Endothelial cell of umbilical vein (primary cell): ENCODE measurements around the gene TTYH3. TPM values are rescaled to one million over a fixed set of nuclear protein-coding genes. Genes with fewer than 3 reads are reported as not detected.

Experiments
- BruUV-seq: library from RNA; stranded (reverse); fragments of 400-500 nt; replicated peaks from 2 replicates; lab custom pipeline; 2021; lab: Mats Ljungman, UMichigan
- CTCF ChIA-PET: fragments of 300-600, 350-600 bp; sonication (Branson Sonifier 250); formaldehyde crosslinking; loops from one replicate; lab custom pipeline; 2021; ENCODE audit warnings: antibody characterized with exemption, inconsistent platforms; lab: Charles Lee
- POLR2A ChIA-PET: fragments of 300-600, 350-600 bp; sonication (Branson Sonifier 250); formaldehyde crosslinking; loops from one replicate; lab custom pipeline; 2021; ENCODE audit warnings: antibody characterized with exemption, inconsistent platforms; lab: Charles Lee
- DNase-seq: peaks from one replicate; pipeline ENCODE4 v3.0.0-alpha.2; 2011; ENCODE audit warnings: low read depth, low spot score
- FAIRE-seq: peaks from 2 replicates; lab custom pipeline; 2011; peaks lifted over from hg19 to GRCh38; lab: Jason Lieb, UNC
- H2AFZ ChIP-seq: 2 replicates; pipeline ENCODE4 v1.6.0; 2012; ENCODE audit warnings: low read depth, low read length, control low read depth, inconsistent platforms
- H3K27ac ChIP-seq: 2 replicates; pipeline ENCODE4 v1.5.1; 2011; ENCODE audit warnings: low read depth, mild to moderate bottlenecking, control low read depth, low read length, moderate library complexity; ENCODE audit not compliant: insufficient read depth
- H3K27me3 ChIP-seq, 2 experiments: 2 replicates each; pipeline versions ENCODE4 v1.6.0 to v1.6.1; 2011; ENCODE audit warnings: low read length in 2 of 2, mixed read lengths in 1 of 2; ENCODE audit not compliant: control insufficient read depth in 2 of 2, insufficient read depth in 2 of 2
- H3K36me3 ChIP-seq, 2 experiments: 2 replicates in 1 of 2; 3 replicates in 1 of 2; pipeline ENCODE4 v1.5.1; 2011; ENCODE audit warnings: low read length in 2 of 2, mild to moderate bottlenecking in 1 of 2, moderate library complexity in 1 of 2; ENCODE audit not compliant: control insufficient read depth in 2 of 2, insufficient read depth in 2 of 2; ENCODE audit errors: extremely low read depth in 1 of 2
- H3K4me1 ChIP-seq: 3 replicates; pipeline ENCODE4 v1.5.1; 2011; ENCODE audit warnings: mild to moderate bottlenecking, low read length; ENCODE audit not compliant: control insufficient read depth, insufficient read depth; ENCODE audit errors: extremely low read depth
- H3K4me2 ChIP-seq: 2 replicates; pipeline ENCODE4 v1.6.1; 2011; ENCODE audit warnings: low read length, control low read depth, mixed read lengths; ENCODE audit not compliant: insufficient read depth
- H3K4me3 ChIP-seq, 3 experiments: fragments of 200-600 bp in 1 of 3; sonication (generic), shearing (Covaris generic) in 1 of 3; replicated peaks in 1 of 3; 2 replicates each; pipeline ENCODE4 v1.5.1; 2011 to 2016; ENCODE audit warnings: control low read depth in 3 of 3, low read length in 3 of 3, mild to moderate bottlenecking in 2 of 3, inconsistent platforms in 1 of 3, low read depth in 1 of 3, moderate library complexity in 1 of 3; ENCODE audit not compliant: insufficient read depth in 1 of 3
- H3K79me2 ChIP-seq: 2 replicates; pipeline ENCODE4 v1.6.0; 2012; ENCODE audit warnings: low read length, inconsistent platforms; ENCODE audit not compliant: control insufficient read depth, insufficient read depth
- H3K9ac ChIP-seq: replicated peaks from 2 replicates; pipeline ENCODE3; 2011; ENCODE audit warnings: low read length, control low read depth; ENCODE audit not compliant: insufficient read depth; ENCODE audit errors: extremely low read depth
- H3K9me1 ChIP-seq: replicated peaks from 3 replicates; pipeline ENCODE4 v1.6.0; 2011; ENCODE audit warnings: mild to moderate bottlenecking, low read length; ENCODE audit not compliant: control insufficient read depth, insufficient read depth; ENCODE audit errors: extremely low read depth
- H3K9me3 ChIP-seq: replicated peaks from 2 replicates; pipeline ENCODE4 v1.5.1; 2012; ENCODE audit warnings: low read length, inconsistent platforms; ENCODE audit not compliant: control insufficient read depth, insufficient read depth
- H4K20me1 ChIP-seq: replicated peaks from 2 replicates; pipeline ENCODE3; 2011; ENCODE audit warnings: mild to moderate bottlenecking, low read length; ENCODE audit not compliant: control insufficient read depth, insufficient read depth; ENCODE audit errors: extremely low read depth
- EZH2 ChIP-seq: IDR thresholded peaks from 2 replicates; pipeline ENCODE4 v1.6.1; 2012; ENCODE audit warnings: borderline replicate concordance, low read depth, mild to moderate bottlenecking, moderate library complexity, low read length, inconsistent platforms; ENCODE audit not compliant: severe bottlenecking
- FOS ChIP-seq: IDR thresholded peaks from 2 replicates; pipeline ENCODE4 v1.6.1; 2011; ENCODE audit warnings: mild to moderate bottlenecking, low read length, moderate library complexity, borderline replicate concordance; ENCODE audit not compliant: insufficient read depth
- GATA2 ChIP-seq: IDR thresholded peaks from 2 replicates; pipeline ENCODE4 v1.7.0; 2011; ENCODE audit warnings: low read depth, mild to moderate bottlenecking, moderate library complexity, mixed read lengths, low read length; ENCODE audit not compliant: insufficient read length, insufficient read depth
- JUN ChIP-seq: IDR thresholded peaks from 2 replicates; pipeline ENCODE4 v1.6.1; 2011; ENCODE audit warnings: borderline replicate concordance, low read depth; ENCODE audit not compliant: insufficient read length, insufficient read depth
- MYC ChIP-seq: IDR thresholded peaks from one replicate; pipeline ENCODE4 v1.6.1; 2011; ENCODE audit warnings: mild to moderate bottlenecking, low read depth, low read length
- POLR2A ChIP-seq: IDR thresholded peaks from 2 replicates; pipeline ENCODE4 v1.6.1; 2012; ENCODE audit warnings: low read depth, mild to moderate bottlenecking, control low read depth, low read length
- POLR2AphosphoS5 ChIP-seq: IDR thresholded peaks from 2 replicates; pipeline ENCODE4 v1.6.1; 2012; ENCODE audit warnings: low read depth, mild to moderate bottlenecking, control low read depth, low read length, moderate library complexity; ENCODE audit not compliant: insufficient read depth
- dilution Hi-C: fragments of 300-500 bp; cut with MboI; formaldehyde crosslinking; loops from one replicate; pipeline ENCODE4 v1.15.0; 2019; ENCODE audit warnings: low sequenced_read_pairs; ENCODE audit not compliant: extremely low pct_ligation_motif_present
- intact Hi-C: fragments of 100-400 bp; cut with micrococcal nuclease; formaldehyde crosslinking; loops from one replicate; pipeline ENCODE4 v1.10.0; 2022
- polyA plus RNA-seq, 4 experiments: library from polyadenylated mRNA; depleted of rRNA in 3 of 4; stranded (reverse) in 3 of 4; unstranded in 1 of 4; fragments of >200 nt; gene quantifications; 2 replicates each; pipeline versions ENCODE4 v1.2.1 to v1.2.3, GENCODE V29; 2011 to 2012; ENCODE audit warnings: missing spikeins in 1 of 4
- total RNA-seq: library from RNA; stranded (reverse); gene quantifications from 2 replicates; pipeline ENCODE4 v1.2.3, GENCODE V29; 2021
- TF ChIP-seq, protein P1 (sequence below), 2 donors: IDR thresholded peaks; 1 replicate in 1 of 2; 2 replicates in 1 of 2; pipeline ENCODE4 v1.5.1; 2011; ENCODE audit warnings: low read length in 2 of 2, mild to moderate bottlenecking in 2 of 2, moderate library complexity in 2 of 2, control low read depth in 1 of 2, inconsistent platforms in 1 of 2, low read depth in 1 of 2; ENCODE audit not compliant: insufficient read depth in 1 of 2; ENCODE audit errors: extremely low read depth in 1 of 2
- TF ChIP-seq, protein P2 (sequence below): IDR thresholded peaks from 2 replicates; pipeline ENCODE4 v1.6.1; 2011; ENCODE audit not compliant: insufficient read depth, insufficient read length

Gene TTYH3
- total and polyA plus RNA-seq, 2 donors (not counting 3 experiments of a cell fraction or from before 2014, with no cell fraction given): 143 to 280 TPM

DNA sequence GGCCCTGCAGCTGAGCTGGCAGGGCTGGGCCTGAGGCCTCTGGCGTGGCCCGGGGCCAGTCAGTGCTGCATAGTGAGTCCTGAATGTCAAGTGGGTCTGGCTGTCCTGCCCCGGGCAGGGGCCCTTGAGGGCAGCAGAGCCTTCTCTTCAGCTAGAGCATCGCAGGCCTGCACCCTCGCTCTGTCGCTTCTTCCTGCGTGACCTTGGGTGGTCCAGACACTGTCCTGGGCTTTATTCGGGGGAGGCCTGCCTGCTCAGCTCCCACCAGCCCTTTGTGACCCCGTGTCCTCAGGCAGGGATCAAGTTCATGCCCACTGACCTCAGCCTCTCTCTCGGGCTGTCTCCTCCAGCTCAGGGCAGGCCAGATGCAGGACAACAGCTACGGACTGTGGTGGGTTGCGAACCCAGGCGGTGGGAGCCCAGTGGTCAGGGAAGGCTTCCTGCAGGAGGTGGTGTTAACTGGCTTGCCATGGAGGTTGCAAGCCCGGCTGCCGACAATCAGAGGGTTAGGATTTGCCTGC is 3.4 kb downstream of the TTYH3 start:
- DNase-seq (no peak), FAIRE-seq (no peak)
- H3K4me3 ChIP-seq: no peak overlapping the region
- no peaks in the 10 kb centered on the region for H3K9me3 ChIP-seq
- no peaks in the 10 kb centered on the region for H3K9me1 ChIP-seq
- H4K20me1 ChIP-seq: peaks cover 3% of the 10 kb centered on the region
- H3K4me1 ChIP-seq: peaks cover 27% of the 10 kb centered on the region
- H3K27ac ChIP-seq: peak overlapping the region; percentile 11
- no peak overlapping the region for H2AFZ ChIP-seq
- POLR2A ChIA-PET: no interaction called here
- TF ChIP-seq MYC: no peak
- TF ChIP-seq JUN: no peak
- no peak for TF ChIP-seq FOS
- no peak for TF ChIP-seq POLR2A
- TF ChIP-seq, protein P1, sequence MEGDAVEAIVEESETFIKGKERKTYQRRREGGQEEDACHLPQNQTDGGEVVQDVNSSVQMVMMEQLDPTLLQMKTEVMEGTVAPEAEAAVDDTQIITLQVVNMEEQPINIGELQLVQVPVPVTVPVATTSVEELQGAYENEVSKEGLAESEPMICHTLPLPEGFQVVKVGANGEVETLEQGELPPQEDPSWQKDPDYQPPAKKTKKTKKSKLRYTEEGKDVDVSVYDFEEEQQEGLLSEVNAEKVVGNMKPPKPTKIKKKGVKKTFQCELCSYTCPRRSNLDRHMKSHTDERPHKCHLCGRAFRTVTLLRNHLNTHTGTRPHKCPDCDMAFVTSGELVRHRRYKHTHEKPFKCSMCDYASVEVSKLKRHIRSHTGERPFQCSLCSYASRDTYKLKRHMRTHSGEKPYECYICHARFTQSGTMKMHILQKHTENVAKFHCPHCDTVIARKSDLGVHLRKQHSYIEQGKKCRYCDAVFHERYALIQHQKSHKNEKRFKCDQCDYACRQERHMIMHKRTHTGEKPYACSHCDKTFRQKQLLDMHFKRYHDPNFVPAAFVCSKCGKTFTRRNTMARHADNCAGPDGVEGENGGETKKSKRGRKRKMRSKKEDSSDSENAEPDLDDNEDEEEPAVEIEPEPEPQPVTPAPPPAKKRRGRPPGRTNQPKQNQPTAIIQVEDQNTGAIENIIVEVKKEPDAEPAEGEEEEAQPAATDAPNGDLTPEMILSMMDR (IDR thresholded peaks at IDR 0.05; ENCODE audit: extremely low read depth in 1 of 2, insufficient read depth in 1 of 2, low read depth in 1 of 2, low read length in 2 of 2): no peak
- TF ChIP-seq EZH2: no peak
- TF ChIP-seq, protein P2, sequence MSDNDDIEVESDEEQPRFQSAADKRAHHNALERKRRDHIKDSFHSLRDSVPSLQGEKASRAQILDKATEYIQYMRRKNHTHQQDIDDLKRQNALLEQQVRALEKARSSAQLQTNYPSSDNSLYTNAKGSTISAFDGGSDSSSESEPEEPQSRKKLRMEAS: no peak
- TF ChIP-seq GATA2: no peak
- TF ChIP-seq POLR2AphosphoS5: no peak
- no peaks in the 10 kb centered on the region for H3K27me3 ChIP-seq
- no TSS peak for BruUV-seq
- peaks cover 0 to 4% of the 10 kb centered on the region in 2 experiments for H3K36me3 ChIP-seq
- H3K9ac ChIP-seq: no peak overlapping the region
- CTCF ChIA-PET: interaction anchor here (0.9 to 6.1 kb wide), 4 partner anchors 26 to 183 kb away, joined by 3 to 42 read pairs (median 4); no protein-coding TSS in a partner anchor
- intact Hi-C loops: loop anchor here (10.0 kb wide), 1 partner anchor 160 kb away; the partner anchor contains the start of gene GRIFIN
- no peak overlapping the region for H3K4me2 ChIP-seq
- peaks cover 83% of the 10 kb centered on the region for H3K79me2 ChIP-seq
- dilution Hi-C loops: no loop called here
